ENCODE results near the gene ARPC5L. TPM values are rescaled to one million over a fixed set of nuclear protein-coding genes. Genes with fewer than 3 reads are reported as not detected.

ARPC5L gene
- total RNA-seq, 1 experiment from 2014 or later: 54.5 TPM

DNA sequence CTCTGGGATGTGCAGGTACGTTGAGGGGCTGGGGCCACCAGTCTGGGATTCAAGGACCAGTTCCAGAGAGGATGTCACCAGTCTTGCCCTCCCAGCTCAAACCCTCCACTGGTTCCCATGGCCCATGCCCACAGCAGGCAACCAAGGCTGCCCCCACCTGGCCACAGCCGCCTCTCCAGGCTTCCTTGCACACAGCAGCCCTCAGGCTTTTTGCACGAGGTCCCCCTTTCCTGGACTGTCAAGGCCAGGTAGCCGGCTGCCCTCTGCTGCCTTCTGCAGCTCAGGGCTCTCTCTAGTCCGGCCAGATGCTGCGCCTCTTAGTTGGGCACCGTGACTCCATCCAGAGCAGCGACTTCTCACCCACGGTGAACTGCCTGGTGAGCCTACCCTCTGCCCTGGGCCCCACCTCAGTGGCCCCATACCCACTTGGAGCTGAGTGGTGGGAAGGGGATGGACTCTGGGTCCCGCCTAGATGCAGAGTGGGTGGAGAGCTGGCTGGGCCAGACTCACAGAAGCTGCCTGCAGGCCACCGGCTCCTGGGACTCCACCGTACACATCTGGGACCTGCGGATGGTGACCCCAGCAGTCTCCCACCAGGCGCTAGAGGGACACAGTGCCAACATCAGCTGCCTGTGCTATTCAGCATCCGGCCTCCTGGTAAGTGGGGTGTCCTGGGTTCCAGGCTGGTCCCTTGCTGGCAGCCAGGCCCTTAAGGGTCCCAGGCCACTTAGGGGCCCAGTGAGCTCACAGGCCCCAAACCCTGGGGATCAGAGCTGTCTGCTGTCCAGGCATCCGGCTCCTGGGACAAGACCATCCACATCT is 5.8 kb upstream of the ARPC5L start:
- H3K9ac ChIP-seq (ENCODE audit: low read length): no peak overlapping the region
- peaks cover 41% of the 10 kb centered on the region for H3K36me3 ChIP-seq (ENCODE audit: low read depth, low read length)
- ATAC-seq: peak; percentile 25
- H3K9me3 ChIP-seq (ENCODE audit: low read length): no peaks in the 10 kb centered on the region
- ChIA-PET CTCF (interaction anchor here (1.0 to 4.4 kb wide), 3 partner anchors 77 to 84 kb away, joined by 3 to 58 read pairs (median 5); partner anchors contain the start of gene NR6A1), POLR2A (ENCODE audit: unreplicated experiment) (no interaction called here)
- BruUV-seq (replicated peaks): no TSS peak
- H3K27ac ChIP-seq (ENCODE audit: low read length): no peak overlapping the region
- H3K9me2 ChIP-seq (replicated peaks; ENCODE audit: low read length): no peaks in the 10 kb centered on the region
- peaks cover 40% of the 10 kb centered on the region for H4K20me1 ChIP-seq (ENCODE audit: low read length)
- H3K79me2 ChIP-seq (ENCODE audit: low read length): peaks cover 31% of the 10 kb centered on the region
- no peak overlapping the region for H2AFZ ChIP-seq (ENCODE audit: low read length)
- no peaks in the 10 kb centered on the region for H3K27me3 ChIP-seq (ENCODE audit: low read length)
- peak; percentile 49 for DNase-seq
- no peak overlapping the region for H3K4me3 ChIP-seq (ENCODE audit: low read length)
- H3F3A ChIP-seq (ENCODE audit: low read length, unreplicated experiment): peaks cover 13% of the 10 kb centered on the region
- intact Hi-C loops (cut with micrococcal nuclease): no loop called here
- H3K4me1 ChIP-seq (ENCODE audit: insufficient read depth, low read length): peaks cover 20% of the 10 kb centered on the region
- H3K4me2 ChIP-seq (ENCODE audit: low read length): no peak overlapping the region
- no peak for TF ChIP-seq EZH2 (IDR thresholded peaks at IDR 0.05; ENCODE audit: low read length, unreplicated experiment)
- TF ChIP-seq EZH2phosphoT487 (IDR thresholded peaks at IDR 0.05; ENCODE audit: borderline replicate concordance, low read length): no peak
- peak; percentile 50 for TF ChIP-seq CTCF (conservative IDR thresholded peaks at IDR 0.05; ENCODE audit: low read depth, low read length)

GRCh38 chr9:124857533-124858162 is 4.3 kb upstream of the ARPC5L start:
- H3K4me1 ChIP-seq (ENCODE audit: insufficient read depth, low read length): peaks cover 20% of the 10 kb centered on the region
- POLR2A ChIA-PET (ENCODE audit: unreplicated experiment): no interaction called here
- no peak for TF ChIP-seq EZH2 (IDR thresholded peaks at IDR 0.05; ENCODE audit: low read length, unreplicated experiment)
- TF ChIP-seq EZH2phosphoT487 (IDR thresholded peaks at IDR 0.05; ENCODE audit: borderline replicate concordance, low read length): no peak
- no peak for TF ChIP-seq CTCF (conservative IDR thresholded peaks at IDR 0.05; ENCODE audit: low read depth, low read length)
- no peaks in the 10 kb centered on the region for H3K9me2 ChIP-seq (replicated peaks; ENCODE audit: low read length)
- H3F3A ChIP-seq (ENCODE audit: low read length, unreplicated experiment): peaks cover 13% of the 10 kb centered on the region
- BruUV-seq (replicated peaks): no TSS peak
- no peak overlapping the region for H3K27ac ChIP-seq (ENCODE audit: low read length)
- H3K79me2 ChIP-seq (ENCODE audit: low read length): peaks cover 38% of the 10 kb centered on the region
- ATAC-seq (no peak), DNase-seq (no peak)
- peaks cover 40% of the 10 kb centered on the region for H4K20me1 ChIP-seq (ENCODE audit: low read length)
- peaks cover 42% of the 10 kb centered on the region for H3K36me3 ChIP-seq (ENCODE audit: low read depth, low read length)
- H3K9ac ChIP-seq (ENCODE audit: low read length): no peak overlapping the region
- H2AFZ ChIP-seq (ENCODE audit: low read length): no peak overlapping the region
- intact Hi-C loops (cut with micrococcal nuclease): no loop called here
- no peaks in the 10 kb centered on the region for H3K9me3 ChIP-seq (ENCODE audit: low read length)
- no peaks in the 10 kb centered on the region for H3K27me3 ChIP-seq (ENCODE audit: low read length)
- H3K4me2 ChIP-seq (ENCODE audit: low read length): no peak overlapping the region
- CTCF ChIA-PET: no interaction called here
- H3K4me3 ChIP-seq (ENCODE audit: low read length): no peak overlapping the region

Measured in PC-3 (cell line).